ENCODE measurements around the gene ATG101.

Gene ATG101

GRCh38 chr12:52058631-52059361, 11.0 kb upstream of the ATG101 start:
- DNase-seq = peak; percentile 36

- DNase-seq = peak; percentile 59
Measured at GRCh38 chr12:52059582-52060497, 9.9 kb upstream of the ATG101 start.

GRCh38 chr12:52060498-52061177, 9.1 kb upstream of the ATG101 start:
- DNase-seq = peak; percentile 41

GRCh38 chr12:52061470-52062166, 8.2 kb upstream of the ATG101 start:
- DNase-seq = peak; percentile 28

GRCh38 chr12:52062167-52063081, 7.4 kb upstream of the ATG101 start:
- DNase-seq = peak; percentile 18

- DNase-seq = no peak
Measured at GRCh38 chr12:52063082-52063924, 6.5 kb upstream of the ATG101 start.

GRCh38 chr12:52063981-52064649, 5.7 kb upstream of the ATG101 start:
- DNase-seq = no peak

- no peak for DNase-seq
Measured at GRCh38 chr12:52066346-52067080, 3.3 kb upstream of the ATG101 start.

GRCh38 chr12:52067081-52067374, 2.8 kb upstream of the ATG101 start:
- no peak for DNase-seq

- DNase-seq = no peak
Measured at GRCh38 chr12:52070185-52070925, 577 bp downstream of the ATG101 start.

- no peak for DNase-seq
Measured at GRCh38 chr12:52073531-52074381, 4.0 kb downstream of the ATG101 start.

GRCh38 chr12:52074971-52075724, 5.4 kb downstream of the ATG101 start:
- no peak for DNase-seq

- no peak for DNase-seq
Measured at GRCh38 chr12:52076811-52077210, 7.0 kb downstream of the ATG101 start.

GRCh38 chr12:52078276-52078675, 8.5 kb downstream of the ATG101 start:
- DNase-seq = no peak

GRCh38 chr12:52079576-52080402, 10.0 kb downstream of the ATG101 start, which contains the start of gene SMIM41:
TSS of gene SMIM41 (plus strand) at chr12:52079704. CDS start at chr12:52079780, 76 bp downstream.
- DNase-seq = no peak

All from CD4-positive, alpha-beta T cell treated with Interleukin-12 subunit alpha and Interleukin-12 subunit beta, for 1 hour (primary cell).